Lower leg skin (tissue), 4 donors: ENCODE results near the gene CTDNEP1. TPM values are rescaled to one million over a fixed set of nuclear protein-coding genes. Genes with fewer than 3 reads are reported as not detected.

Experiments
- DNase-seq, 2 donors: peaks; one replicate each; pipeline ENCODE4 v3.0.0-alpha.2; 2019; ENCODE audit warnings: low spot score in 2 of 2
- H3K4me3 ChIP-seq: fragments of 200-600 bp; sonication (generic); 2 replicates; pipeline ENCODE4 v1.5.1; 2017; ENCODE audit warnings: mild to moderate bottlenecking, low read depth; ENCODE audit not compliant: poor library complexity, severe bottlenecking
- POLR2A ChIP-seq, 2 donors: fragments of 450-650 bp; IDR thresholded peaks; one replicate each; pipeline ENCODE4 v1.6.1; 2016 to 2017; ENCODE audit warnings: antibody characterized with exemption in 2 of 2, mild to moderate bottlenecking in 1 of 2, moderate library complexity in 1 of 2
- WGBS, 2 donors: methylation state at CpG; one replicate each; pipeline ENCODE4 v1.1.5; 2018; 5-methylcytosine and 5-hydroxymethylcytosine counted together
- intact Hi-C: fragments of 100-400 bp; cut with DNase I; formaldehyde crosslinking; loops from one replicate; pipeline ENCODE4 v1.15.0; 2023; ENCODE audit warnings: low total_unique reads
- total RNA-seq, 4 donors: library from RNA; depleted of rRNA; stranded (reverse); fragments of >200 nt; gene quantifications; one replicate each; pipeline ENCODE4 v1.1.0, GENCODE V29; 2016
- TF ChIP-seq, protein P1 (sequence below), 3 donors: fragments of 450-650 bp; IDR thresholded peaks; one replicate each; pipeline ENCODE4 v1.5.1; 2016; ENCODE audit warnings: antibody characterized with exemption in 3 of 3, mild to moderate bottlenecking in 3 of 3, moderate library complexity in 2 of 3

The CTDNEP1 gene
- total RNA-seq, 4 donors from 2014 or later: 55.3 to 79.2 (median 70.4) TPM

DNA sequence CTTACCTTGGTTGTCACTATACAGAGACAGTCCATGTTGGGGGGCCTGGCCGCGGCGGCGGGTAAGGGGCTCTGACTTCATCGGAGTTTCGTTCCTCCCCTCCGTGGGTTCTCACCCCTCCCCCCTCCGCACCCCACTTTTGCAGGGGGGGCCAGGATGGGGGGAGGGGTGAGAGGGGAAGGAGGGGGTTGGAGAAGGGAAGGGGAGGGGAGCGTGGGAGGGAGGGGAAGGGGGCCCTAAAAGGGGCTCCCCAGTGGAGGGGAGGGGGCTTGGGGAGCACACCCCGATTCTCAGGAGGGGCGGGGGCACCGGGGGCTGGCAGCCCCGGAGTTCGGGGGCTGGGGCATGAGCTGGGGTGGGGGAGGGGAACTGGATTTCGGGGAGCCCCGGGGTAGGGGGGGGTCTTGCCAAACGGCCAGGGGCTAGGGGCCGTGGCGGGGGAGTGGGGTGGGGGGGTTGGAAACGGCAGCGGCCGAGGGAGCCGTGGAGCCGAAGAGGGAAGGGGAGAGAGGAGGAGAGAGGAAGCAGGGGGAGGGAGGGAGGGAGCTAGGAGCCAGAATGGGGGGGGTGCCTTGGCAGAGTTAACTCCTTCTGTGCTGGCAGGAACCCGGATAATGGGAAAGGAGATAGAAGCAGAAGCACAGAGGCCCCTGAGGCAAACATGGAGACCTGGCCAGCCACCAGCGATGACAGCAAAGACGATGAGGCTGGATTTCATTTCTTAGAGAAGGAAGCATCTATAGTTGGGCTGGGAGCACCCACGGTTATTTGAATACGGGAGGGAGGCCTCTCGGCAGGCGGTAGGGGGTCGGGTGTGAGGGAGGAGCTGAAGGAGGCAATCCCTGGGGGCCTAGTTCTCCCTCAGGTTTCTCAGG, 34.2 kb downstream of the CTDNEP1 start:
- intact Hi-C loops: no loop called here
- no peak overlapping the region for H3K4me3 ChIP-seq
- TF ChIP-seq POLR2A (IDR thresholded peaks at IDR 0.05): no peak
- TF ChIP-seq, protein P1, sequence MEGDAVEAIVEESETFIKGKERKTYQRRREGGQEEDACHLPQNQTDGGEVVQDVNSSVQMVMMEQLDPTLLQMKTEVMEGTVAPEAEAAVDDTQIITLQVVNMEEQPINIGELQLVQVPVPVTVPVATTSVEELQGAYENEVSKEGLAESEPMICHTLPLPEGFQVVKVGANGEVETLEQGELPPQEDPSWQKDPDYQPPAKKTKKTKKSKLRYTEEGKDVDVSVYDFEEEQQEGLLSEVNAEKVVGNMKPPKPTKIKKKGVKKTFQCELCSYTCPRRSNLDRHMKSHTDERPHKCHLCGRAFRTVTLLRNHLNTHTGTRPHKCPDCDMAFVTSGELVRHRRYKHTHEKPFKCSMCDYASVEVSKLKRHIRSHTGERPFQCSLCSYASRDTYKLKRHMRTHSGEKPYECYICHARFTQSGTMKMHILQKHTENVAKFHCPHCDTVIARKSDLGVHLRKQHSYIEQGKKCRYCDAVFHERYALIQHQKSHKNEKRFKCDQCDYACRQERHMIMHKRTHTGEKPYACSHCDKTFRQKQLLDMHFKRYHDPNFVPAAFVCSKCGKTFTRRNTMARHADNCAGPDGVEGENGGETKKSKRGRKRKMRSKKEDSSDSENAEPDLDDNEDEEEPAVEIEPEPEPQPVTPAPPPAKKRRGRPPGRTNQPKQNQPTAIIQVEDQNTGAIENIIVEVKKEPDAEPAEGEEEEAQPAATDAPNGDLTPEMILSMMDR (IDR thresholded peaks at IDR 0.05): no peak
- no peak for DNase-seq
- 0 to 1% methylated on average over 23 to 27 of the region's 32 CpGs for WGBS, 2 donors

DNA sequence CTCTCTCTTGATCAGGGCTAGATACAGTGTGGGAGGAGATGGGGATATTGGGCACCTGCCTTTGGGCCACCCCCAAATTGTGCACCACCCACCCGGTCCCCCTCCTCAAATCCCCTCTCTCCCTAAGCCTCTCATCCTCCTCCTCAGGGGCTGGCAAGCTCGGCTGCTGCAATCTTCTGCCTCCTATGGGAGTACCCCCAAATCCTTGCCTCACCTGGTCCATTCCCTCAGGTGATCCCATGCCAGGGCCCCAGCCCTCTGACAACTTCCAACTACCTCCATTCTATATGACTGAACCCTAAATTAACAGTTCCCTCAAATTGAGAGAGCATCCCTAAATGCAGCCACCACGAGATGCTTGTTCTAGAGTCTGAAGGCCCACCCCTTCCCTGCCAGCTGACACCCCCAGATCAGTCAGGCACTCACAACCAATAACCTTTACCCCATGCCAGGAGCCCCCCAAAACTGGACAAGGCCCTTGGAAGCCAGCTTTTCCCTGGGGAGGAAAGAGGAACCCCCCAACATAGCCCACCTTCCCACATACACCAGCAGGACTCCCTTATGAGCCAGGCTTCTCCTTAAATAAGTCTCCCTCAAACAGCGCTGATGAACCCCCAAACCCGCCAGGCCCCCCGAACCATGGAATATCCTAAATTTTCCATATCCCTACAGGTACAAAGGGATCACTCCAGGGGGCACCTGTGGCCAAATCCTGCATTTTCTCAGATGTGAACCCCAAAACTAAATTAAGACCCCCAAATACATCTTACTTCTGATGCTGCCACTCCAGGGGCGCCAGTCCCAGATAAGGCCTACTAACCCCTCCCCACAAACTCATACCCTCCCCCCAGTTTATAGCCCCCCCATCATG, 35.1 kb downstream of the CTDNEP1 start:
- no peak for DNase-seq
- TF ChIP-seq, protein P1 (IDR thresholded peaks at IDR 0.05): no peak
- no peak for TF ChIP-seq POLR2A (IDR thresholded peaks at IDR 0.05)
- intact Hi-C loops: no loop called here
- 33 to 38% methylated on average over 7 of the region's 7 CpGs for WGBS, 2 donors
- H3K4me3 ChIP-seq: no peak overlapping the region

DNA sequence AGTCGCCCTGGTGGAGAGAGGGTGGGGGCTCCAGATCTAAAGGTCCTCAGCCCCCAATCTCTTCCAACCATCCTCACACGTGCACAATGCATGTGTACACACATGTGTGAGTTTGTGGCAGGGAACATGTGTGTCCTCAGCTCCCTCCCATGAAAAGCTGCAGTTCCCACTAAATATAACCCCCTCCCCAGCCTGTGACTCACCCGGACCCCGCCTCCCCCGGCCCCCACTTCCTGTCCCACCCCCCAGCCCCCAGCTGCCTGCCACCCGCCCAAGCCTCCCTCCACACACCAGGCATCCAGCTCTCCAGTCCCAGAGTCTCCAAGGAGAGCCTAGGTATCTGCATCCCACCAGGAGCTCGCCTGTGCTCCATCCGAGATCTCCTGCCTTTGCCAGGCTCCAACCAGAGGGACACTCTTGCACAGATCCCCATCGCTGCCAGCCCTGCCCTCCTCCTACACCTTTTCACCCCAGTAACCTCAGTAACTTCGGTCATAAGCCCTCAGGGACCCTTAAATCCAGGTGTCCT, 35.8 kb downstream of the CTDNEP1 start:
- no peak for DNase-seq
- WGBS, 2 donors: 23 to 31% methylated on average over 8 to 9 of the region's 10 CpGs
- H3K4me3 ChIP-seq: no peak overlapping the region
- intact Hi-C loops: no loop called here
- TF ChIP-seq, protein P1 (IDR thresholded peaks at IDR 0.05): no peak
- TF ChIP-seq POLR2A (IDR thresholded peaks at IDR 0.05): no peak

DNA sequence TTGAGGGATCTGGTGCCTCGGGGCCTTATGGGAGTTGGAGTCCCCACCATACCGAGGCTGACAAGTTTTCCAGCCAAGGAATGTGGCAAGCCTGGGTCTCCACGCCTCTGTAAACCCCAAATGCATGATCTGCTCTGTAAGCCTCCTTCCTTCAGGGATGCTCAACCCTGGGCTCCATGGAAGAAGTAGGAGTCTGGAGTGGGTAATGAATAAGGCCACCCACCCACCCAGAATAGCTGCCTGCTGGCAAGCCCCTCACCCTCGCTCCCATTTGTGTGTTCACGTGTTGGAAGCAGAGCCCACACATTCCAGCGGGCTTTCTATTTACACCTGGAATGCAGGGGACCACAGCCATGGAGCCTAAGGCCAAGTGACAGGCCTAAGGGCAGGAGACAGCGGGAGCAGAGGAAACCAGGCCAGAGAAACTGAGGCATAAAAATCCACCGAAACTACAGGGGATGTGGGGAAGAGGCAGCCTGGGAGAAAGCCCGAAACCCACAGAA, 36.3 kb downstream of the CTDNEP1 start:
- 23 to 29% methylated on average over 9 of the region's 9 CpGs for WGBS, 2 donors
- no peak for DNase-seq
- TF ChIP-seq, protein P1 (IDR thresholded peaks at IDR 0.05): no peak
- no peak for TF ChIP-seq POLR2A (IDR thresholded peaks at IDR 0.05)
- intact Hi-C loops: no loop called here
- H3K4me3 ChIP-seq: no peak overlapping the region

DNA sequence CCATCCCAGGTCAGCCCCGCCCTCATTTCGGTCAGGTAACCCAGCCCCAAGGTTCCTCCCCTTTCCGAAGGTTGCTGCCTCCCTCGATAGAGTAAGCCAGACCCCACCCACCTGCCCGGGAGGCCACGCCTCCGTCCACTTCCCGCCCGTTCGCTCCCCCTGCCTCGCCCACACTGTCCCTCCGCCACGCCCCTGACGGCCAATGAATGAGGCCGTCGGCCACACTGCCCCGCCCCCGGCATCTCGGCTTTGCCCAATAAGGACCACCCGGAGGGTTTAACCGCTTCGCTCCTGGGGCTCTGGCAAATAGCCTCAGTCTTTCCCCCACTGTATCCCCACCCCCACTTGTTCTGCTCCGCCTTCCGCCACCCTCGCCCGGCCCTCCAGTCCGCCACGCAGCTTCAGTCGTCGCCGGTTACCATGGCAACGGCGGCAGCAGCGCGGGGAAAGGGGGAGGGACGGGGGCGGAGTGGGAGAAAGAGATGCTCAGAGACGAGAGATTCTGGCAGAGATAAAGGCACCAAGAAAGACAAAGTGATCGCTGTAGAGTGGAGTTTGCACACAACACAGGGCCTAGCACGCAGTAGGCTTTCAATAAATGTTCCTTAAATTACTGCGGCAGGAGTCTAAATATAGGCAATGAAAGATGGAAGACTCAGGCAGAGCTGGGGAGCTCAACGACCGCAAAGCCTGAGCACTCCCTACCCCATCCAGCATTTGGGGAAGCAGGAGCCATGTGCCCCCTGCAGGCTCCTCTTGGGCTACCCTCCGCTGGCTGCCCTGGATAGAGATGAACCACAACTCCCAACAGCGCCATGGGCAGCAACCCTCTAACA, 37.0 kb downstream of the CTDNEP1 start:
- peak; percentile 95 to 99 for DNase-seq
- TF ChIP-seq, protein P1 (IDR thresholded peaks at IDR 0.05): no peak
- TF ChIP-seq POLR2A (IDR thresholded peaks at IDR 0.05): no peak
- intact Hi-C loops: no loop called here
- 0 to 1% methylated on average over 45 of the region's 45 CpGs for WGBS, 2 donors
- H3K4me3 ChIP-seq: peak overlapping the region; percentile 20
